HG03280 (cell line): ENCODE data around the gene DCUN1D2.
"Not testable (repeated sequence)": the region's sequence is repeated elsewhere in the genome, so short reads cannot be mapped to it uniquely, and the experiment has no call there.

Experiments
- ATAC-seq: cut with Tn5 transposase; IDR thresholded peaks from one replicate; pipeline ENCODE4 v1.9.1; 2021; ENCODE audit warnings: mild to moderate bottlenecking, moderate library complexity; ENCODE audit not compliant: unreplicated experiment

The DCUN1D2 gene

DNA sequence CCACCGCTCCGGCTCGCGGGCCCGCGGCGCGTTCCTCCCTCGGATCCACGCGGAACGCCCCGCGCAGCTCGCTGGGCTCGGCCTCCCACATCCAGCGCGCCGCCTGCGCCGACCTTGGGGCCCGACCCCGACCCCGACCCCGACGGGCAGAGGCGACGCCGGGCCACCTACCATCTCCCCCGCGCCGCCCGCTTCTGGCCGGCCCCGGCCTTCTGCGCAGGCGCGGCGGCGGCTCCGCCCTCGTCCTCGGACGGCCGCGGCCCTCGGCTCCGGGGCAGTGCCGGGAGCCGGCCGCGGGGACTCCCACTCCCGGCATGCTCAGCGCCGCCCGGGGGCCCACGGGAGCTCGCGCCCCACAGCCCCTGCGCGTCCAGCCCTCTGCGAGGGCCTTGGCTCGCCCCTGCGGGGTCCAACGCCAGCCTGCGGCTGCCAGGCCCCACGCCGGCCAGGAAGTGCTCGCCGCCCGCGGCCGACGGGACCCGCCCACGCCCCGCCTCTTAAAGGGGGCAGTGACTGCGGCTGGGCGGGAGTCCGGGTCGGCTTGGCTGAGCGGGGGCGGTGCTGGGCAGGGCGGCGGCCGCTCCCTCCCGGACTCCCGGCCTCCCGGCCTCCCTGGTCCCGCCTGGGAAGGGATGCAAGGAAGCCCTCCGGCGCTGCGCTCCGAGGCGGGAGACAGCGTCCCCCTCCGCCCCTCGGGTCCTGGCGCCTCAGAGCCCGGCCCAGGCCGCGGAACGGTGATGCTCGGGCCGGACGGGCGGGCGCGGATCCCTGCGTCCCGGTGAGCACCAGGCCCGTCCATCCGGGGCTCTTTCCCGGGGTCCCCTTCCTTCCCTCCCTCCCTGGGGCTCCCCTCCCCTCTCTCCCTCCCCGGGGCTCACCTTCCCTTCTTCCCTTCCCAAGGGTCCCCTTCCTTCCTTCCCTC lies at the start of gene DCUN1D2:
Gene DCUN1D2, minus strand, starts transcription at position 216 of the 922 bp plus-strand sequence. Its CDS starts 42 bp downstream, at position 174.
- ATAC-seq: peak; percentile 75

DNA sequence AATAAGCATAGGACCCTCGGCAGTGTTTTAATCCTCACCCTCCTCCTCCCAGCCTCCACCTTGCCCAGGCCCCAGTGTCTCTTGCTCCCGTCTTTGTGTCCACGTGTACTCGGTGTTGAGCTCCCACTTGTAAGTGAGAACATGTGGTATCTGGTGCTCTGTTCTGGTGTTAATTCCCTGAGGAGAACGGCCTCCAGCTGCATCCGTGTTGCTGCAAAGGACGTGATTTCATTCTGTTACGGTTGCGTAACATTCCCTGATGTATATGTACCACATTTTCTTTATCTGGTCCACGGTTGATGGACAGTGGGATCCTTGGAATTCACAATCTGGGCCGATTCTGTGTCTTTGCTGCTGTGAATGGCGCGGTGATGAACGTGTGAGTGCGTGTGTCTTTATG lies 49.3 kb upstream of the DCUN1D2 start:
- ATAC-seq: no peak

DNA sequence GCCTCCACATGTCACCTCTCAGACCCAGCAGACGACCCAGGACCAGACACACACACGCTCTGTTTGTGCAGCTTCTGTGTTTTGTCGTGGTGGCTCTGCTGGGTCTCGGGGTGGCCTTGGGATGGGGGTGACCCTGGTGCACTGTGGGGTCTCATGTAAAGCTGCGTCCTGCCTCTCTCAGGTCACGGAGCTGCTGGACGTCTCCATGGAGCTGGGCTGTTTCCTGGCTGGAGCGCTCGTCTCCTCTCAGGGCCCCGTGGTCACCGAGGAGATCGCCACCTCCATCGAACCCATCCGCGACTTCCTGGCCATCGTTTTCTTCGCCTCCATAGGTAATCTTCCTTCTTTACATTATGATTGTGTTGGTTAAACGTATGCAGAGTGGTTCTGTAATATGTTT lies 48.7 kb upstream of the DCUN1D2 start:
- ATAC-seq: no peak

DNA sequence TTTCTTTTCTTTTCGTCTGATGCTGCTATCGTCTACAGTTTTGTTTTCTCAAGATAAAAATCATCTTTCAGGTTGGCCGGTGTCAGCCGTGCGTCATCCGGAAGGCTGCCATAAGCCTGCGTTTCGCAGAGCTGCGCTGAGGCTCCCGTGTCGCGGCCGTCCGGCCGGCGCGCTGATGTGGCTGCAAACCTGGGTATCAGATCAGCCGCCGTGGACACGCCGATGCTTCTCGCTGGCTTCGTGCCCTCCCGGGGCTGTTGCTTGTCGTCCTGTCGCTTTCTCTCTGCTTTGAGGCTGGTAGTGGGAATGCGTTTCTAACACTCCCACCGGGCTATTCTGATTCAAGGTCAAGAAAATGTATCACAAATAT lies 48.2 kb upstream of the DCUN1D2 start:
- ATAC-seq: no peak

DNA sequence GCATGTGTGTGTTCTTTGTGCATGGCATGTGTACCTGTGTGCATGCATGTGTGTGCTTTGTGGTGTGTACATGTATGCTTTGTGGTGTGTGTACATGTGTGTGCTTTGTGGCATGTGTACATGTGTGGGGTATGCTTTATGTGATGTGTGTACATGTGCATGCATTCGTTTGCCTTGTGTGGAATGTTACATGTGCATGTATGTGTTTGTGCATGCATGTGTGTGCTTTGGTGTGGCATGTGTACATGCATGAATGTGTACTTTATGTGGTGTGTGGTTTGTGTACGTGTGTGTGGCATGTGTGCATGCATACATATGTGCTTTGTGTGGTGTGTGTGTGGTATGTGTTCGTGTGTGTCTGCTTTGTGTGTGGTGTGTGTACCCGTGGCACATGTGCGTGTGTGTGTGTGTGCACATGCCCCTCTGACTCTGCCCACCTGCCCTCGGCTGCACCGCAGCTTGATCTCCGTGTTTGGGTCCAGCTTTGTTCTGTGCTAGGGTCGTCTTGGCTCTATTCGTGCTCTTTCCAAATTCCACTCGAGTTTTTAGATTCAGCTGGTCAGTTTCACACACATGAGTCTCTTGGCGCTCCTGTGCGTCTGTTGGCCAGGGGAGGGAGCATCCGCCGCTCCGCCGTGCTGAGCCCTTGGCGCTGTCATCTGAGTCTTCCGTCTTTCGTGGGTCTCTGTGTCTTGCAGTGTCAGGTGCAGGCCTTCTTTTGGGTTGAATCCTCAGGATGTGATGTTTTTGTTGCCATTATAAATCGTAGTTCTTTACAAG lies 47.6 kb upstream of the DCUN1D2 start:
- no peak for ATAC-seq

DNA sequence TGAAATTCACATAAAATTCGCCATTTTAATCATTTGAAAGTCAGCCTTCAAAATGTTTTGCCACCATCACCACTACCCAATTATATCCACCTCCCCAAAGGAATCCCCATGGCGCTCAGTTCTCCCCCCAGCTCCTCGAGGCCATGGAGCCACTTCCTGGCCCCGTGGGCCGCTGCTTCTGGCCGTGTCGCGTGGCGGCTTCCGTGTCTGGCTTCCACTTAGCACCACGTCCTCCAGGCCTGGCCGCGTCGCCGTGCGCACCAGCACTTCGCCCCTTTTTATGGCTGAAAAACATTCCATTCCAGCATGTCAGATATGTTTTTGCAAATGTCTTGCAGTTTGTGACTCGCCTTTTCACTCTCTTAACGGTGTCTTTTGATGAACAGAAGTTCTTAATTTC lies 46.7 kb upstream of the DCUN1D2 start:
- ATAC-seq: no peak

DNA sequence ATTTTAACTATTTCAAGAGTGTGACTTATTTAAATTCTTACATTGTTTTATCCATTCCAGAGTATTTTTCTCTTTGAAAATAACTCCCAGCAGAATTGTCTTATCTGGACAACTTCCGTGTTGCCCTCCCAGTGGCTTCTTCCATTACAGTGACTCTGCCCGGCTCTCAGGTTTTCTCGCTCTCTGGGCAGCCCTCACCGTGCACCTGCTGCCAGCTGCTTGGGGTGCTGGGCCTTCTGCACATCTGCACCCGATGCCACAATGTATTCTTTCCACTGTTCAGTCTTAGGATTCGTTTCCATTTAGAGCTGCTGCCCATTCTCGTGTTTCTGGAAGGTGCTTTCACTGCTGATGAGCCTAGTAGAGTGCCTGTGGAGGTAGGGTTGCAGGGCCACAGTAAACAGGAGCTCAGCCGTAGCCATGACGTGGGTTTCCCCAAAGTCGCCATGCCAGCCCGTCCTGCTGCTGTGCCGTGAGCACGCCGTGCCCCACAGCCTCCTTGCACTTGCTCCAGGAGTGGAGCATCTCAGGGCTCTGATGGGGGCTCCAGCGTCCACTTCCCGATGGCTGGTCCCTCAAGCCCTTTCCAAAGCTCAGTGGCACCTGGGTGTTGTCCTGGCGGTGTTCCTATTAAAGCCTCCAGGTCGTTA lies 46.1 kb upstream of the DCUN1D2 start:
- ATAC-seq: no peak

DNA sequence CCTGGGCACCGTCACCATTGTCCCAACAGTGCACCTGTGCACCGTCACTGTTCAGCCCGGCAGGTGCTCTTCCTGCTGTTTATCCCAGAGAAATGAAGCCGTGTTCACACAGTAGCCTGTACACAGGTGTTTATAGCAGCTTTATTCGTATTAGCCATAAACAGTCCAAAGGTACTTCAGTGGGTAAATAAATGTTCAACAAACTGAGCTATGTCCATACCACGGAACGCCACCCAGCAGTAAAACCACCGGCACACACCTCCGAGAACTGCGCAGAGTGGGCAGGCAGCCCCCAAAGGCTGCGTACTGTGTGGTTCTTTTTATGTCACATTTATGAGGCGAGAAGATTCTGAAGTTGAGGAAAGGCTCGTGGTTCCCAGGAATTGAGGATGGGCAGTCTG lies 44.9 kb upstream of the DCUN1D2 start:
- no peak for ATAC-seq

DNA sequence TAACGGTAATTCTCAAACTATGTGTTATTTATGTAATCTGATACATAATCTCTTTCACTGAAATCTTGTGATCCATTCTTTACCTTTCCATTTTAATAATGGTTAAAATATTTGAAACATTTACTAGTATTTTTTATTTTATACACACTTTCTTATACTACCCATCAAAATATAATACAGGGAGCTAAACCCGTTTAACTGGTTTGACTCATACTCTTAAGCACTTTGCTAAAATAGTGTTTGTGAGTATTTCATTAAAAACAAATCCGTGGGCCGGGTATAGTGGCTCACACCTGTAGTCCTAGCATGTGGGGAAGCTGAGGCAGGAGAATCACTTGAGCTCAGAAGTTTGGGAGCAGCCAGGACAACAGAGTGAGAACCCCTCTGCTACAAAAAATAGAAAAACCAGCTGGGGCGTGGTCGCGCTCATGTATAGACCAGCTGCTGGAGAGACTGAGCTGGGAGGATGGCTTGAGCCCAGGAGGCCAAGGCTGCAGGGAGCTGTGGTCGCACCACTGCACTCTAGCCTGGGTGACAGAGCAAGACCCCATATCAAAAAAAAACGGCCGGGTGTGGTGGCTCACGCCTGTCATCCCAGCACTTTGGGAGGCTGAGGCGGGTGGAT lies 43.8 kb upstream of the DCUN1D2 start:
- ATAC-seq: no peak

DNA sequence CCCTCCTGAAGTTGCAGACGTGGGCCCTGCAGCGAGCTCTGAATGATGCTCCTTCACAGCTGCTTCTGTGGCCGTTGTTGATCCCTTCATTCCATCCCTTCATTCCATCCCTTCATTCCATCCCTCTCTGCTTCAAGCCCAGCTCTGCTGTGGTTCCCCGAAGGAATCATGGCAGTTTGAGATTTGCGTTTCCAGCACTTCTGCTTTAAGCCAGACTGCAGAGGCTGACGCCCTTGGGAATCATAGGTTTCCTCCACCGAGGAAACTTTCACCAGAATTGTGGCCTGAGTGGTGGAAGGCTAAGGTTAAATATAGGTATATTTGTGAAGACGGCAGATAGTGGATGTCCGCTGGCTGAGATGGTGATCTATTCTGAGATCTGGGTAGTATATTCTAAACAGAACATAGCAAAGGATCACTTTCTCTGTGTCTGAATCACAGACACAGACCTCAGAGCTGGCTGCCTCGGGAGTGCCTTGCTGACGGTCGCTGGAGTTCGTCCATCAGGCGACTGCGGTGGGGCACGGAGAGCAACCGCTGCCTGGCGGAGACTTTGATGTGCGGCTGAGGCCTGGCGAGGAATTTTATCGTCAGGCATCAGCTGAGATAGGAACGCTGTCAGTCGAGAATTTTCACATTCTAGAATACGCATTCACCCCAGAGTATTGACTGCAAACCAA lies 42.8 kb upstream of the DCUN1D2 start:
- ATAC-seq: no peak

DNA sequence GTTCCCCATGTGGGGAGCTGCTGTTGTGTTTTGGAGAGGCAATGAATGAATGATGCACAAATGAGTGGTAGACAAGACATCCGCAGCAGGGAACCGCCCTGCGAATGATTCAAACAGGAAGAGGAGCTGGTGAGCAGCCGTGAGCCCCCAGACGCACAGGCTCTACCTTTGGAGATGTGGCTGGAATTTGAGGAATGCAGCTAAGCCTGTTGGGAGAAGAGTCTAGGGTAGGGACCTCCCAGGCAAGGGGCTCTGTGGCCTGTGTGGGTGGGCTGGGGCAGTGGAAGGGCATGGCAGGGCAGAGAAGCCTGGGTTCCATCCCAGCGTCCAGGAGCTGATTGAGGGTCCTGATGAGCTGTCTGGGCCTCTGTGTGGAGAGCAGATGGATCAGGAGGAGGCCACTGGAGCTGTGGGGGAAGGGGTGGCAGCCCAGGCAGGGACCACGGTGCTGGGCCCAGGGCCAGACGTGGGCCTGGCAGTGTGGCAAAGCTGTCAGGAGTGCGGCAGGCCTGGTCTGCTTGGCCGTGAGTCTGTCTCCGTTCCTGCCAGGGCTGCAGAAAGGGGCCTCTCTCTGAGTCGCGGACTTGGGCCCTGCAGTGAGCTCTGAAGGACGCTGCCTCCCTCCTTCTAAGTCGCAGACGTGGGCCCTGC lies 41.8 kb upstream of the DCUN1D2 start:
- ATAC-seq: no peak

DNA sequence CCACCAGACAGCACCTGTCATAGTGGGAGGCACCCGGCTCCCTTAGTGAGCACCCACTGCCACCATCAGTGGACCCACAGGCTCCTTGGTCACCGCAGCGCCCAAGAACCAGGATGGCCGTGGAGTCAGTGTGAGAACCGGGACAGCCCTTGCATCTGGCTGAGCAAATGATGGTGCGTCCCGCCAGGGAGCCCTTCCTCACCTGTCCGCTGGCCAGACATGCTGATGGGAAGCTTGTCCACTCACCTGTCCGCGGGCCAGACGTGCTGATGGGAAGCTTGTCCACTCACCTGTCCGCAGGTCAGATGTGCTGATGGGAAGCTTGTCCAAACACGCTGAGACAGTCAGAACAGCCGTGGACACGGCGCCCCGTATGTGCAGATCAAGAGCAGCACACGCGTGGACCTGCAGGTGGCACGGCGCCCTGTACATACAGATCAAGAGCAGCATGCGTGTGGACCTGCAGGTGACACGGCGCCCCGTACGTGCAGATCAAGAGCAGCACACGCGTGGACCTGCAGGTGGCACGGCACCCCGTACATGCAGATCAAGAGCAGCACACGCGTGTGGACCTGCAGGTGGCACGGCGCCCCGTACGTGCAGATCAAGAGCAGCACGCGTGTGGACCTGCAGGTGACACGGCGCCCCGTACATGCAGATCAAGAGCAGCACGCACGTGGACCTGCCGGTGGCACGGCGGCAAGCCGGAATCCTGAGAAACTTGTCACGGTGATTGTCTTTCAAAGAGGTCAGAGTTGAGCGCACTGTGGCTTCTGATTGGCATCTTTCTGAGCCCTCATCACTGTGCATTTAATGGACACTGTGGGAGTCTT lies 40.7 kb upstream of the DCUN1D2 start:
- ATAC-seq: no peak

DNA sequence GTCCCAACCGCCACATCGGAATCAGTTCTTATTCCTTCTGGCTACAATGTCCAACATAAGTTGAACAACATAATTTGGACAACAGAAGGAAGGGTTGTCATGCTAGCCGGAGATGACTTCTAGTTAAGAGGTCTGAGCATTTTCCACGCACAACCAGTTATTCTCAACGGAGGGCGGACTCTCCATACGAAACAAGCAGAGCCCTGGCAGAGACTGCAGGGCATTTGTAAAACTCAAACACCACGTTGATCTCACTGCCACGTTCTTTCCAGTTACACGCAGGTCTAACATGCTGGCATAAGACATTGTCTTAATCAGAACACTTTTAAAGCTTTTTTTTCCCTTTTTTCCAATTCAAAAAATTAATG lies 38.3 kb upstream of the DCUN1D2 start:
- ATAC-seq: no peak

DNA sequence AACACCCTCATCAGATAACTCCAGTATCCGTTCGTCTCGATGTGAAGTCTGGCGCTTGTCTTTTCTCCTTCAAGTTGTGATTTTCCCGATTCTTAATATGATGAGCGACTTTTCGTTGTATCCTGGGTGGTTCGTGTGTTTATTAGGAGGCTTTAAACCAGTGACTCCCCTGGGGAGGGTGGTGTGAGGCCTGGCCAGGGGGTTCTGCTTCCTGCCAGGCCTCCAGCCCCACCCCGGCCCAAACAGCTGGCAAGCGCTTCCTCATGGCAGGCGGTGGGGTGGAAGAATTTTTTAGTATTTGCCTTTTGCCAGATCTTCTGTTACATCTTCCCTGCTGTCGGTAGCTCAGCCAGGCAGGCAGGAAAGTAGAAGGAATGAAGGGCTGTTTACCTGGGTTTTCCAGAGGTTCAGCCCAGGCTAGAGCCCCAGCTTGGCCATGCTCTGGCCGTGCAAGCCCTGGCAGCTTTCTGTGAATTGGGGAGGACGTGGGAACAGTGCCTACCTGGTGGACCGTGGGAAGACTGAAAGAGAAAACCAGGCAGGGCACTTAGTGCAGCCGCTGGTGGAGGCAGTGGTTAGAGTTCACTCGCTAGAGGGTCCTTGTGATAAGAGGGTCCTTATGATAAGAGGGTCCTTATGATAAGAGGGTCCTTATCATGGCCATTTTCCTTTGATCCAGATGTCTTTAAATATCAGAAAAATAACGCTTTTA lies 37.7 kb upstream of the DCUN1D2 start:
- ATAC-seq: no peak

DNA sequence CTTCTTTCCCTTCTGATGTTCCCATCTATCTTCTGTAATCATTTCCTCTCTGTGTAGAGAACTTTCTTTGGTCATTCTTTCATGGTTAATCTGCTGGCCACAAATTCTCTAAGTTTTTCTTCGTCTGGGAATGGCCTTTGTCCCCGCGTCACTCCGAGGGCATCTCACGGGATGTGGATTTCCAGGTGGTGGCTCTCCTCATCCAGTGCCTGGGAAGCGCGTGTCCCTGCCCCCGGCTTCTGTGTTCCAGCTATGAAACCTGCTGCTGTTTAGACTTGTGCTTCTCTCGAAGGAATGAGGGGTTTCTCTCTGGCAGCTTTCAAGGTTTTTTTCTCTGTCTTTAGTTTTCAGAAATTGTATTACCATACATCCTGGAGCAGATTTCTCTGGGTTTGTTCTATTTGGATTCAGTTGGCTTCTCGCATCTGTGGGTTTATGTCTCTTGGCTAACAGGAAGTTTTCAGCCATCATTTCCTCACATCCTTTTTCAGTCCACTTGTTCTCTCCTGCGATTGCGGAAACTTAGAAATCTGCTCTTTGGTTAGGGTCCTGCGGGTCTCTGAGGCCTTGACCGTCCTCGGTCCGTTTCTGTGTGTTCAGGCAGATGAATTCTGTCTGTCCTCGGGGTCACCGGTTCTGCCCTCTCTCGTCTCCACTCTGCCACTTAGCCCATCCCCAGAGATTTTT lies 36.9 kb upstream of the DCUN1D2 start:
- no peak for ATAC-seq

DNA sequence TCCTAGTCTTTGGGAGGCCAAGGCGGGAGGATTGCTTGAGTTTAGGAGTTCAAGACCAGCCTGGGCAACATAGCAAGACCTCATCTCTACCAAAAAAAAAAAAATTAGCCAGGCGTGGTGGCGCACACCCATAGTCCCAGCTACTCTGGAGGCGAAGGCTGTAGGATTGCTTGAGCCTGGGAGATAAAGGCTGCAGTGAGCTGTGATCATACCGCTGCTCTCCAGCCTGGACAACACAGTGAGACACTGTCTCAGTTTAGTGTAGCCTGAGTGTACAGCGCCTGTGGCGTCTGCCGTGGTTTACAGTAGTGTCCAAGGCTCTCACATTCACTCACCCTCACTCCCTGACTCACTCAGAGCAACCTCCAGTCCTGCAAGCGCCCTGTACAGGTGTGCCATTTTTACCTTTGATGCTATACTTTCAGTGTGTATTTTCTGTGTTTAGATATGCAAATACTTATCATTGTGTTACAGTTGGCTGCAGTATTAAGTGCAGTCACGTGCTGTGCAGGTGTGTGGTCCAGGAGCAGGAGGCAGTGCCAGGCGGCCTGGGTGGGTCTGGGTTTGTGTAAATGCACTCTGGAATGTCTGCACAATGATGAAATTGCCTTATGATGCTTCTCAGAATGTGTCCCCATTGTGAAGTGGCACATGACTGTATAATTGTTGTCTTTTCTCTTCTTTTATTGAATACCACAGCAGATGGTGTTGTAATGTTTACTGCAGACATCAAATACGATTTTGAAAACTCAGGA lies 36.1 kb upstream of the DCUN1D2 start:
- ATAC-seq: no peak

DNA sequence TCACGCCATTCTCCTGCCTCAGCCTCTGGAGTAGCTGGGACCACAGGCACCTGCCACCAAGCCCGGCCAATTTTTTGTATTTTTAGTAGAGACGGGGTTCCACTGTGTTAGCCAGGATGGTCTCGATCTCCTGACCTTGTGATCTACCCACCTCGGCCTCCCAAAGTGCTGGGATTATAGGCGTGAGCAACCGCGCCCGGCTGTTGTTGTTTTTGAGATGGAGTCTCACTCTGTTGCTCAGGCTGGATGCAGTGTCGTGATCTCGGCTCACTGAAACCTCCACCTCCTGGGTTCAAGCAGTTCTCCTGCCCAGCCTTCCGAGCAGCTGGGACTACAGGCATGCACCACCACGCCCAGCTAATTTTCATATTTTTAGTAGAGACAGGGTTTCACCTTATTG lies 31.9 kb upstream of the DCUN1D2 start:
- not testable (repeated sequence) for ATAC-seq
